ENCODE data around the gene B3GNT8.
"Not testable (repeated sequence)": the region's sequence is repeated elsewhere in the genome, so short reads cannot be mapped to it uniquely, and the experiment has no call there.

B3GNT8 gene

GRCh38 chr19:41413947-41414346 is 13.2 kb downstream of the B3GNT8 start:
- no peak for DNase-seq

GRCh38 chr19:41412953-41413352 is 14.2 kb downstream of the B3GNT8 start:
- no peak for DNase-seq

GRCh38 chr19:41411968-41412265 is 15.3 kb downstream of the B3GNT8 start:
- no peak for DNase-seq

GRCh38 chr19:41411100-41411967 is 15.8 kb downstream of the B3GNT8 start:
- no peak for DNase-seq

GRCh38 chr19:41410336-41411054 is 16.7 kb downstream of the B3GNT8 start:
- DNase-seq, result no peak

- DNase-seq, result no peak
Observed at GRCh38 chr19:41409288-41409687, 17.9 kb downstream of the B3GNT8 start.

- DNase-seq, result not testable (repeated sequence)
Observed at GRCh38 chr19:41408846-41409245, 18.3 kb downstream of the B3GNT8 start.

- DNase-seq, result no peak
Observed at GRCh38 chr19:41408256-41408655, 18.9 kb downstream of the B3GNT8 start.

- DNase-seq, result no peak
Observed at GRCh38 chr19:41407271-41407670, 19.9 kb downstream of the B3GNT8 start.

- no peak for DNase-seq
Observed at GRCh38 chr19:41405776-41406175, 21.4 kb downstream of the B3GNT8 start.

- DNase-seq, result no peak
Observed at GRCh38 chr19:41403181-41403970, 23.8 kb downstream of the B3GNT8 start.

GRCh38 chr19:41402010-41402409 is 25.2 kb downstream of the B3GNT8 start:
- DNase-seq, result no peak

GRCh38 chr19:41401483-41401882 is 25.7 kb downstream of the B3GNT8 start:
- DNase-seq, result no peak

- no peak for DNase-seq
Observed at GRCh38 chr19:41399525-41399924, 27.6 kb downstream of the B3GNT8 start.

GRCh38 chr19:41399091-41399490 is 28.1 kb downstream of the B3GNT8 start:
- DNase-seq, result no peak

GRCh38 chr19:41398598-41398997 is 28.6 kb downstream of the B3GNT8 start:
- no peak for DNase-seq

- no peak for DNase-seq
Observed at GRCh38 chr19:41398050-41398418, 29.1 kb downstream of the B3GNT8 start.

- peak; percentile 100 for DNase-seq
Observed at GRCh38 chr19:41397086-41398049, 29.8 kb downstream of the B3GNT8 start, which contains the start of the genes BCKDHA and EXOSC5. Gene BCKDHA (plus strand): TSS chr19:41397818. CDS start chr19:41397828, 10 bp downstream. Gene EXOSC5 (minus strand): TSS chr19:41397359. CDS start chr19:41397328, 31 bp downstream.

- DNase-seq, result no peak
Observed at GRCh38 chr19:41395355-41395754, 31.8 kb downstream of the B3GNT8 start.

GRCh38 chr19:41392775-41393174 is 34.4 kb downstream of the B3GNT8 start:
- DNase-seq, result no peak

- DNase-seq, result no peak
Observed at GRCh38 chr19:41391618-41392017, 35.6 kb downstream of the B3GNT8 start.

- no peak for DNase-seq
Observed at GRCh38 chr19:41386442-41386841, 40.7 kb downstream of the B3GNT8 start.

Measured in CD4-positive, alpha-beta T cell treated with Interleukin-10 for 1 hour (primary cell).